Measurements from ENCODE around the gene SLC31A2. TPM values are rescaled to one million over a fixed set of nuclear protein-coding genes. Genes with fewer than 3 reads are reported as not detected.

SLC31A2 gene
- total RNA-seq, 2 donors from 2014 or later = 1.8 to 3.1 TPM

DNA sequence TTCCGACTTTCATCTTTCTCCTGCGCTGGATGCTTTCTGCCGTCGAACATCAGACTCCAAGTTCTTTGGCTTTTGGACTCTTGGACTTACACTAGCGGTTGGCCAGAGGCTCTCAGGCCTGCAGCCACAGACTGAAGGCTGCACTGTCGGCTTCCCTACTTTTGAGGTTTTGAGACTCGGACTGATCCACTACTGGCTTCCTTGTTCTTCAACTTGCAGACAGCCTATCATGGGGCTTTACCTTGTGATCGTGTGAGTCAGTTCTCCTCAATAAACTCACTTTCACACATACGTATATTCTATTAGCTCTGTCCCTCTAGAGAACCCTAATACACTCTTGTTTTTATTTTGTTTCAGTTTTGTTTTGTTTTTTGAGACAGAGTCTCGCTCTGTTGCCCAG, 60.0 kb downstream of the SLC31A2 start:
- Histone ChIP-seq H3K27me3 (ENCODE audit: control insufficient read depth, insufficient read depth, low read length, poor library complexity, severe bottlenecking) (no peaks in the 10 kb centered on the region), H3K4me3 (ENCODE audit: low read length) (no peak overlapping the region), H3K9ac (ENCODE audit: extremely low read depth, low read length, poor library complexity, severe bottlenecking) (no peak overlapping the region), H3K27ac (ENCODE audit: low read depth, low read length) (no peak overlapping the region), H3K9me3 (ENCODE audit: control insufficient read depth, low read length) (peaks cover 5% of the 10 kb centered on the region), H3K4me1 (ENCODE audit: control insufficient read depth, insufficient read depth, low read length) (peaks cover 9% of the 10 kb centered on the region), H3K36me3 (ENCODE audit: control insufficient read depth, insufficient read depth, low read length) (peaks cover 29% of the 10 kb centered on the region)
- H3K4me3 Mint-ChIP-seq = no peak overlapping the region
- peaks cover 48% of the 10 kb centered on the region for H3K36me3 Mint-ChIP-seq (ENCODE audit: low read depth)
- H3K4me1 Mint-ChIP-seq = peaks cover 19% of the 10 kb centered on the region
- H3K27me3 Mint-ChIP-seq (ENCODE audit: insufficient read depth) = peaks cover 4% of the 10 kb centered on the region
- DNase-seq = no peak
- no peak overlapping the region for H3K27ac Mint-ChIP-seq
- TF ChIP-seq, protein P1, sequence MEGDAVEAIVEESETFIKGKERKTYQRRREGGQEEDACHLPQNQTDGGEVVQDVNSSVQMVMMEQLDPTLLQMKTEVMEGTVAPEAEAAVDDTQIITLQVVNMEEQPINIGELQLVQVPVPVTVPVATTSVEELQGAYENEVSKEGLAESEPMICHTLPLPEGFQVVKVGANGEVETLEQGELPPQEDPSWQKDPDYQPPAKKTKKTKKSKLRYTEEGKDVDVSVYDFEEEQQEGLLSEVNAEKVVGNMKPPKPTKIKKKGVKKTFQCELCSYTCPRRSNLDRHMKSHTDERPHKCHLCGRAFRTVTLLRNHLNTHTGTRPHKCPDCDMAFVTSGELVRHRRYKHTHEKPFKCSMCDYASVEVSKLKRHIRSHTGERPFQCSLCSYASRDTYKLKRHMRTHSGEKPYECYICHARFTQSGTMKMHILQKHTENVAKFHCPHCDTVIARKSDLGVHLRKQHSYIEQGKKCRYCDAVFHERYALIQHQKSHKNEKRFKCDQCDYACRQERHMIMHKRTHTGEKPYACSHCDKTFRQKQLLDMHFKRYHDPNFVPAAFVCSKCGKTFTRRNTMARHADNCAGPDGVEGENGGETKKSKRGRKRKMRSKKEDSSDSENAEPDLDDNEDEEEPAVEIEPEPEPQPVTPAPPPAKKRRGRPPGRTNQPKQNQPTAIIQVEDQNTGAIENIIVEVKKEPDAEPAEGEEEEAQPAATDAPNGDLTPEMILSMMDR (conservative IDR thresholded peaks at IDR 0.05) = no peak
- H3K9me3 Mint-ChIP-seq = no peaks in the 10 kb centered on the region
- 93 to 96% methylated on average over 8 to 10 of the region's 10 CpGs for WGBS, 2 experiments (ENCODE audit: insufficient coverage in 1 of 2, insufficient read length in 1 of 2)

Other genes starting within 250 kb of the SLC31A2 start
- 10 to 100 TPM; 13.0 to 16.7 TPM for gene ZNF883, start 138.8 kb upstream of the SLC31A2 start, total RNA-seq
- 1 to 10 TPM; 4.2 to 4.7 TPM for gene ZFP37, start 94.3 kb upstream of the SLC31A2 start, total RNA-seq
- gene FKBP15, start 70.3 kb downstream of the SLC31A2 start, total RNA-seq = 10 to 100 TPM; 17.1 to 19.6 TPM
- gene SLC31A1, start 70.5 kb downstream of the SLC31A2 start, total RNA-seq = 10 to 100 TPM; 29.1 to 32.4 TPM
- 10 to 100 TPM; 34.7 to 39.7 TPM for gene CDC26, start 124.6 kb downstream of the SLC31A2 start, total RNA-seq
- 10 to 100 TPM; 35.7 to 36.0 TPM for gene PRPF4, start 124.7 kb downstream of the SLC31A2 start, total RNA-seq
- gene RNF183, start 152.4 kb downstream of the SLC31A2 start, total RNA-seq = under 1 TPM; 0.48 to 0.97 TPM
- gene WDR31, start 189.3 kb downstream of the SLC31A2 start, total RNA-seq = 1 to 10 TPM; 4.5 to 8.4 TPM
- gene BSPRY, start 198.5 kb downstream of the SLC31A2 start, total RNA-seq = 10 to 100 TPM; 14.1 to 17.9 TPM
- 10 to 100 TPM; 24.3 to 37.1 TPM for gene HDHD3, start 226.0 kb downstream of the SLC31A2 start, total RNA-seq

All from endodermal cell (in vitro differentiated cells).